CD4-positive, alpha-beta T cell treated with Interleukin-17A for 1 hour (primary cell): Measurements from ENCODE around the gene XRCC6.
"Not testable (repeated sequence)": the region's sequence is repeated elsewhere in the genome, so short reads cannot be mapped to it uniquely, and the experiment has no call there.

Source experiments
- DNase-seq: peaks from one replicate; pipeline ENCODE4 v3.0.0-alpha.2; 2020

The XRCC6 gene

GRCh38 chr22:41621099-41621910 lies at the start of gene XRCC6:
TSS of gene XRCC6 (plus strand) at chr22:41621295. CDS start at chr22:41622005, 710 bp downstream.
- DNase-seq = peak; percentile 100

DNA sequence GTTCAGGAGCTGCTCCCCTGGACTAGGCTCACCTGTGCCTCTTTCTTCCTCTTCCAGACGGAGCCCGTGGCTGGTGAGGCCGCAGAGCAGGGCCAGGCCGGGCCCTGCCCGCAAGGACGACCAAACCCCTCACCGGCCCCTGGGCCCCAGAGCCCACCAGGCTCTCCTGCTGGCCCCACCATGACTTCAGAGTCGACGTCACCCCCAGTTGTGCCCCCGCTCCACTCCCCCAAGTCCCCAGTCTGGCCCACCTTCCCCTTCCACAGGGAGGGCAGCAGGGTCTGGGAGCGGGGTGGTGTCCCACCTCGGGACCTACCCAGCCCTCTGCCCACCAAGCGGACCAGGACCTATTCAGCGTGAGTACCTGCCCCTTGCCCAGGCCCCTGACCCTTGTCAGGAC lies 49.3 kb upstream of the XRCC6 start:
- no peak for DNase-seq

DNA sequence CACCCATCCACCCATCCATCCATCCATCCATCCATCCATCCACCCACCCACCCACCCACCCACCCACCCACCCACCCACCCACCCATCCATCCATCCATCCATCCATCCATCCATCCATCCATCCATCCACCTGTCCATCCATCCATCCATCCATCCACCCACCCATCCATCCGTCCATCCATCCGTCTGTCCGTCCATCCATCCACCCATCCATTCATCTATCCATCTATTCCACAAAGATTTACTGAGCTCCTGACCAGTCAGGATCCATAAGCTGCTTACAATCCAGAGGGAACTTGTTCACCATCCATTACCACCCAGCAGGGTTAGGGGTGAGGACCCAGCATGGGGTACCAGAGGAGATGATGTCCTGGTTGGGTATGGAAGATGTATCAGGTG lies 48.8 kb upstream of the XRCC6 start:
- DNase-seq = not testable (repeated sequence)

GRCh38 chr22:41573677-41574076 lies 47.4 kb upstream of the XRCC6 start:
- no peak for DNase-seq

GRCh38 chr22:41574847-41575381 lies 46.2 kb upstream of the XRCC6 start:
- DNase-seq = no peak

DNA sequence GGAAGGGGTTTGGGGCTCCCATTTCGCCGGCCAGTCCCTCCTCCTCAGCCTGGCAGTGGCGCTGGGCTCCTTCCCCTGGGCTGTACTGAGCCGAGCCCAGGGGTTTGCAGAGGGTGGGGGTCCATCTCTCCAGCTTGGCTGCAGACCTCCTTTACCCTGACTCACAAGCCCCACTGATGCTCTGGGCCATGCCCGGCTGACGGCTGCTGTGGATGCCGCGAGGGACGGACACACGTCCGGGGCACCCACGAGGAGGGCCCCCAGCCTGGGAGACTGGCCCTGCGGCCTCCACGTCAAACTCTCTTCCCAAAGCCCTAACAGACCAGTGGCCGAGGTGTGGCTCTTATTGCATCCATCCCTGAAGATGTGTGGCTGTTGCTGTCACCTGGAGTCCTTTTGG lies 45.6 kb upstream of the XRCC6 start:
- no peak for DNase-seq

DNA sequence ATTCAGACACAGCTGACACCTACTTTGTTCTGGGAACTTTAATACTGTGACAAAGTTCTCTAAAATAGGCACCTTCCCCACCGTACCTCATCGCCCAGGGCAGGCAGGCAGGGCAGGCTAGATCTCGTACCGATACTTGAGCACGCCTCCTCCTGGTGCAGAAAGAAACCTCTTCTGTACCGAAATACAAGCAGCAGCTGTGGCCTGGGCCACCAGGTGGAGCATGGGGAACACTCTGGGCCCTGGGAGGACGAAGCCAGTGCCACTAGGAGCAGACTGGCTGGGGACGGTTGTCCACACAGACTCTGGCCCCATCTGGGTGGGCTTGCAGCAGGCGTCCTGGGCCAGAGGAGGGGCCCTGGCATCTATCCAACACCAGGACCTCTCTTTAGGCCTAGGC lies 44.2 kb upstream of the XRCC6 start:
- DNase-seq = peak; percentile 40

- no peak for DNase-seq
These were observed 43.0 kb upstream of the XRCC6 start for GRCh38 chr22:41578114-41578513.

- DNase-seq = no peak
These were observed 42.3 kb upstream of the XRCC6 start for GRCh38 chr22:41578818-41579217.

DNA sequence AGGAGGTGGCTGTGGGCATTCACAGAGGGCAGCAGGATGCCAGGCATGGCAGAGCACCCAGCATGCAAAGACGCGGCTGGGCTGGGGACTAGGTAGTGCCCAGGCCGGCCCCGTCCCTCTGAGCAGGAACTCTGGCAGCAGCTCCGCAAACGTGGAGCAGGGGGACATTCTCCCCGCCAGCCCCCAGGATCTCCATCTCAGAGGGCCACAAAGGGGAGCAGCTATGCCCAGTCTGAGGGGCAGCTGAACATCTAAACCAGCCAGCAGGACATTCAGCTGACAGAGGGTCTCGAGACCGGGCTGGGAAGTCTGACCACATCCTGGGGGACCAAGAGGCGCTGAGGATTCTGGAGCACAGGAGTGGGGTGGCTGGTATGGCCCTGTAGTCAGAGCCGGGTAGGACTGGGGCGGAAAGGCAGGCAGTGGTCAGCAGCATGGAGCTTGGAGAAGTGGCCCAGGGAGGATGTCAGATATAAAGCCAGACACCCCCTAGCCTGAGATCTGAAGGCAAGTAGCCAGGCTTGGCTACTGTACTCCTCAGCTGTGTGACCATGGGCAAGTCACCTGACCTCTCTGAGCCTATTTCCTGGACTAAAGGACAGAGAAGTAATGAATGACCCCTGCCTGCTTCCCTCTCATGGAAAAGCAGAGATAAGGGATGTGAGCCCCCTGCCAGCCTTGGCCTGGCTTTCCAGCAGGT lies 41.6 kb upstream of the XRCC6 start:
- DNase-seq = no peak

- no peak for DNase-seq
These were observed 41.1 kb upstream of the XRCC6 start for GRCh38 chr22:41579997-41580355.

DNA sequence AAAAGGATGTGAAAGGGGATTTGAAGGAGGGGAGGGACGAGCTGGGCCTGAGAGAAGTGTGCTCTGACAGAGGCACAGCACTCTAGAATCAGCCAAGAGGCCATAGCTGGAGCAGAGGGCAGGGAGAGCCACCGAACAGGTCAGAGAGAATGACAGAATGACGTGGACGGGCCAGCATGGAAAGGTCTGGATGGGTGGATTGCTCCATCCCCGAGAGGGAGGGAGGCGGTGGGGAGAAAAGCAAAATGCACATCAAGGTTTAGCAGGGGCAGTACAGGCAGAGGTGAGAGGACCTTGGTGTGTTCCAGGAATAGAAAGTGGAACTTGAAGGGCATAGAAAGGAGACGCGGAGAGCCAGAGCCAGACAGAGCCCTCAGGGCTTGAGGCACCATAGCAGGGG lies 38.4 kb upstream of the XRCC6 start:
- DNase-seq = no peak

DNA sequence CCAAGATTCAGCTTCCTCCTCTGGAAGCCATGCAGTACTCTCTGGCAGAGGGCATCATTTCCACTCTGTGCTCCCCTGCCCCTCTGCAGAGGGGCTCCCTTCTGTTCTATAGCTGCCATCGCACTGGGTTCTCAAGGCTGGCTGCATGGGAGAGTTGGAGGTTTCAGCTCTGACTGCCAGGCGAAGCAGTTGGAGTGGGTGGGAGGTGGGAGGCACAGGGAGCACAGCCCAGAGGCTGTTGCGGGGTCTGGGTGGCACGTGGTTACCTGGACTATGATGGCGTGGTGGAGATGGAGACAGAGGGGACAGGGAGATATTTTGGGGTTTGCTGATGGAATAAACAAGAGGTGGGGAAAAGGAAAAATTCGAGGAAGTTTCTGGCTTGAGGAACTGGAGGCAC lies 36.2 kb upstream of the XRCC6 start:
- DNase-seq = no peak

GRCh38 chr22:41585898-41586297 lies 35.2 kb upstream of the XRCC6 start:
- DNase-seq = no peak

DNA sequence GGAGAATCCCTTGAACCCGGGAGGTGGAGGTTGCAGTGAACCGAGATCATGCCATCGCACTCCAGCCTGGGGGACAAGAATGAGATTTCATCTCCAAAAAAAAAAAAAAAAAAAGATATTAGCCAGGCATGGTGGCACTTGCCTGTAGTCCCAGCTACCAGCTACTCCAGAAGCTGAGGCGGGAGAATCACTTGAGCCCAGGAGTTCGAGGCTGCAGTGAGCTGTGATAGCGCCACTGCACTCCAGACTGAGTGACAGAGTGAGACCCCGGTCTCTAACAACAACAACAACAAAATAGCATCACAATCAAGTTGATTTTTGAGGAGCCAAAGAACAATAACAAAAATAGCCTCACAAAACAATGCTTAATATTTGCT lies 33.8 kb upstream of the XRCC6 start:
- DNase-seq = no peak

GRCh38 chr22:41589391-41590241 lies 31.5 kb upstream of the XRCC6 start, which contains the start of gene PMM1:
TSS of gene PMM1 (minus strand) at chr22:41589840. CDS start at chr22:41589805, 35 bp downstream.
- DNase-seq = peak; percentile 100

- not testable (repeated sequence) for DNase-seq
These were observed 27.6 kb upstream of the XRCC6 start for GRCh38 chr22:41593336-41593960.

DNA sequence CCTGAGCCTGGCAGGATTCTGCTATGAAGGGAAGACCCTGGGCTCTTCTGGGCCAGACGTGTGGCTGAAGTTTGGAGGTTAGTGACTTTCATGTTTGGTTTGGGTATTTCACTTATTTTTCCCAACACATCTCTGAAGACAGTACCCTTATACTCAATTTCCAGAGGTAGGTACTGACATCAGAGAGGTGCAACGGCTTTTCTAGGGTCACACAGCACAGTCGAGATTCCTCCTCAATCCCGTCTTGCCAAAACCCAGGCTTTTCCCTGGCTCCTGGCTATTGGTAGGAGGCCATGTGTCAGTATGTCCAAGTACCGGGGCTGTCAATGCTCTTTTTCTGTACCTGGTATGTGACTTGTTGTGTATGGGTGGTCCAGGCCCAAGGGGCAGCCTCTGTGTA lies 25.4 kb upstream of the XRCC6 start:
- DNase-seq = no peak

- DNase-seq = peak; percentile 43
These were observed 24.1 kb upstream of the XRCC6 start for GRCh38 chr22:41596776-41597634.

GRCh38 chr22:41597635-41597953 lies 23.5 kb upstream of the XRCC6 start:
- DNase-seq = no peak

DNA sequence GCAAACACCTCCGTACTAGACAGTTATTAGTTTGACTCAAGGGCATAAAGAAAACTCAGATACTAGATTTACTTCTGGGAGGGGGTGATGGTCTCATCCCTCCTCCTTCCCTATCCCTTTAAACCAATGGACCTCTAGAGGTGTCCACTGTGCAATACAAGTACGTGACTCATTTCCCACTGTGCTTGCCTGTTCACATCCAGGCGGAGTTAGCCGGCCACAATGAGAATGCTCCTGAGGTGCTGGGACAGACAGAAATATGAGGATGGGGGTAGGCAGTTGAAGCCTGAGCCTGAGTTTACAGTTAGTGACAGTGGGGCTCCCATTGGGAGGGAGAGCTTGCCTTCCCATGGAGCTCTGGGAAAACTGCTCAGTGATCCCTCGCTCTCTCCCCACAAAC lies 23.0 kb upstream of the XRCC6 start:
- no peak for DNase-seq
